ENCODE results near the gene LRRC4B.
"Not testable (repeated sequence)": the region's sequence is repeated elsewhere in the genome, so short reads cannot be mapped to it uniquely, and the experiment has no call there.

Gene LRRC4B

DNA sequence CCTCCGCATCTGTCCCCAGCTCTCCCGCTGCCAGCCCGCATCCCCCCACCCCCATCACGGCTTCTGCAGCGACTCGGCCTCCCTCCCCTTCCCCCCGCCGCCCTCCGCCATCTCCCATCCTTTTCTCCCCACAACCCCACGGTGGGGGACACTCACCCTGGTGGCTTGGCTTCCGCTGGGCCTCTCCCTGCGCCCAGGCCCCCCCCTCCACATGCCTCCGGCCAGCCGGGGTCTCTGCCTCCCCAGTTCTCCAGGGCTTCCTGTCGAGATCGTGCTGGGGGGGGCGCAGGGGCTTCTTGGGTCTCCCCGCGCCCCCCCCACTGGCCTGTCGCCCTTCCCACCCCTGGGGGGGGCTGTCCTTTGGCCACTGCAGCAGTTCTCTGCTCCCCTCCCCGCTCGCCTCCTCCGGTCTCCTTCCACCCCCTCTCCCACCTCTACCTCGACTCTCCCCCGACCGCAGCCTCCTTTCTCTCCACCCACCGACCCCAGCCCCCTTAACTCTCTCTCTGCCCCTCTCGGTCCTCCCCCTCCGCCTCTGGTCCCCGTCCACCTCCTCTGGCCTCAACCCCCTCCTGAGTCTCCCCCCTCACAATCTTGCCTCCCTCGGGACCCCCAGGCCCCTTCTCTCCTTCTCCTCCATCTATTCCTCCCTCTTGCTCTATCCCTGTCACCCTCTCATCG, 17.1 kb downstream of the LRRC4B start:
- no peak for DNase-seq

DNA sequence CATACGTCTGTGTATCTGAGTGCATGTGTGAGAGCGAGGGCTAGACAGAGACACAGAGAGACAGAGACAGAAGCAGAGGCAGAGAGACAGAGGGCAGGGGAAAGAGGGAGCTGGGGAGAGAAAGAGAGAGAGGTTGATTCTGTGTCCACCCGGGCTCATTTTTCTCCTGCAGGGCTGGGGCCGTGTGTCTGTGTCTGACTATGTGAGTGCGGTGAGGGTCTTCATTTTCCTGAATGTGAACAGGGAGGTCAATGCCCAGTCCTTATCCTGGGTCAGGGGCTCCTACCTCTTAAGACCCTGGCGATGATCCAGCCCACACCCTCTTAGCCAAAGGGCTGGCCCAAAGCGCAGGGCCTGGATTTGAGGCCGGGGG, 17.7 kb downstream of the LRRC4B start:
- DNase-seq = no peak

DNA sequence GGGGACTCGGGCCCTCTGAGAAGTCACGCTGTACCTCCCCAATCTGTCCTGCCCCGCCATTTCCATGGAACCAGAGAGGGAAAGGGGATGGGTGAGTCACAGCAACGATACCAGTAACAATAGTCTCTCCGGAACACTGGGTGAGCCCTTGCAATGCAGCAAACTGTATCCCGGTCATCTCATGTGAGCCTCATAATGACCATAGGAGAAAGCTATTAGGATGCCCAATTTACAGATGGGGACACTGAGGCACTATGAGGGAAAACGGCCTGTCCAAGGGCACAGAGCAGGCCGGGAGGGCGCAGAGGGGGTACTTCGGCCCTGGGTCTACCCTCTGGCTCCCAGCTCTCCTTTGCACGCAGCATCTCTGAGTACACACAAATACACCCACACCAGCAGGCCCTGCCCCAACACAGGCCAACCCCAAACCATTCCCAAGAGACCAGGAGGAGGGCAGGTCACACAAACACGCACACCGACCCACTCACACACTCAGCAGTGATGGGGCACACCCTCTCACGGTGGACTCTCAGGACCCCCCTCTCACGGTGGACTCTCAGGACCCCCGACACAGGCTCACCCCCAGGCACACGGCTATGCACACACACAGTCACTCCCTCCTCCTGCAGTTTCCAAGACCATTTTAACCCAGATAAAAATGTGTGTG, 18.2 kb downstream of the LRRC4B start:
- DNase-seq = no peak

DNA sequence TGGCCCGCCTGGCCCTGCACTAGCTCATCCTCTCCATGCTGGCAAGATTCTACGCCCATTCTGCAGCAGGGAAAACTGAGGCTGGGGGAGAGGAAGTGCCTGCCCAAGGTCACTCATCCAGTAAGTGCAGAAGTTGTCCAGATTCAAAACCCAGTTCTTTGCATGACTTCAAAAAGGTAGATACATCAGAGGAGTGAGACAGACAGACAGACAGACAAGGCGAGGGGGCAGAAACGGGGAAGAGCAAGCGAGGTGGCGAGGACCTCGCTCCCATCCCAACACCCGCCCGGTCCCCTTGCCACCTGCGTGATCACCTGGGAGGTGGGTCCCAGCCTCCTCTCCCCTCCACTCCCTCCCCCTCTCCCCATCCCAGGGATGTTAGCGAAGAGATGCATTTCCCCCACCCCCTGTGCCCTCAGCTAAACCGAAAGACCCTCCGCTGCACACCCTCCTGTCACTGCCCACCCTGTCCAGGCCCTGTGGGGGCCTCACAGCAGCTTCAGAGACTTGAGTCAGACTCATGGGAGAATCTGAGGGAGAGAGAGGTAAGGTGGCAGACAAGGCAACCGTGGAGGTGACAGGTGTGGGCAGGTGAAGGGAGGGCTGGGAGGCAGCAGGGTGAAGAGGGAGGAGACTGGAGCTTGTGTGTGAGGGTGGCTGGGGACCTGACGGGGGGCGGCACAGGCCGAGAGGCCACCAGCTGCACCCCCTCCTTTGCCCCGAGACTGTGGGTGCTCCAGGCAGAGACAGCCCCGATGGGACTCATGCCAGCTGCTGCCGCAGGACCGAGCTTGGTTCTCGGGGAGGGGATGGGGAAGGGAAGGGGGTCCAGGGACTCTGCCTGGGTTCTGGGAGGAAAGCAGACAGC, 18.9 kb downstream of the LRRC4B start:
- no peak for DNase-seq

DNA sequence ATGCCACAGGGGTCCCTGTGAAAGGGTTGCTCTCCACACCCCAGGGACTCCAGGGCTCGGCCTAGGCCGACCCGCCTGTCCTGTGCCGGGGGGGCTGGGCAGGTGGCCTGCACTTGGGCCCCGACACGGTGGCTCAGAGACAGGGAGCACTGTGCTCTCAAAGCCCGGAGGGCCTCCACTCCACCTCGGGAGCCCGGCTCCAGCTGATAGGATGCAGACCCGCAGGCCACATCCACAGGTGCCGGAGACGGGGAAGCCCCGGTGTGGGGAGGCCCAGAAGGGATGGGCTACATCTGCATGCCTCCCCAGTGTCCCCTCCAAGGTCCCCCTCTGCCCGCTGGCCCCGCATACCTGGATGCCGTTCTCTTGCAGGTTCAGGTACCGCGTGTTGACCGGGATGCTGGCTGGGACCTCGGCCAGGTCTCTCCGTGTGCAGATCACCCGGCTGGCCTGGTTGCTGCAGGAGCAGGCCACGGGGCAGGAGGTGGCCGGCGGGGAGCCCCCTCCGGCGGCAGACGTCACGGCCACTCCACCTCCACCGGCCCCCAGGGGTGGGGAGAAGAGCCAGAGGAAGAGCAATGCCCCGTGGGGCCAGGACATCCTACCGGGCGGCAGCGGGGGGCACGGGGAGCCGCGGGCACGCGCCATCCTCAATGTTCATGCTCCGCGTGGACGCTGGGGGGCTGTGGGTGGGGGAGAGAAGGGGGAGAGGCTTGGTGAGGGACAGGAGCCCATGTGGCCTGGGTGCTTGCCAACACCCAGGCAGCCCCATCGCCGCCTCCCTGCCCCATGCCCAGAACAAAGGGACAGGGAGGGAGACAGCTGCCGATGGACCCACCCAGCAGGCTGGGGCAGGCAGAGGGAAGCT, 19.8 kb downstream of the LRRC4B start:
- no peak for DNase-seq

DNA sequence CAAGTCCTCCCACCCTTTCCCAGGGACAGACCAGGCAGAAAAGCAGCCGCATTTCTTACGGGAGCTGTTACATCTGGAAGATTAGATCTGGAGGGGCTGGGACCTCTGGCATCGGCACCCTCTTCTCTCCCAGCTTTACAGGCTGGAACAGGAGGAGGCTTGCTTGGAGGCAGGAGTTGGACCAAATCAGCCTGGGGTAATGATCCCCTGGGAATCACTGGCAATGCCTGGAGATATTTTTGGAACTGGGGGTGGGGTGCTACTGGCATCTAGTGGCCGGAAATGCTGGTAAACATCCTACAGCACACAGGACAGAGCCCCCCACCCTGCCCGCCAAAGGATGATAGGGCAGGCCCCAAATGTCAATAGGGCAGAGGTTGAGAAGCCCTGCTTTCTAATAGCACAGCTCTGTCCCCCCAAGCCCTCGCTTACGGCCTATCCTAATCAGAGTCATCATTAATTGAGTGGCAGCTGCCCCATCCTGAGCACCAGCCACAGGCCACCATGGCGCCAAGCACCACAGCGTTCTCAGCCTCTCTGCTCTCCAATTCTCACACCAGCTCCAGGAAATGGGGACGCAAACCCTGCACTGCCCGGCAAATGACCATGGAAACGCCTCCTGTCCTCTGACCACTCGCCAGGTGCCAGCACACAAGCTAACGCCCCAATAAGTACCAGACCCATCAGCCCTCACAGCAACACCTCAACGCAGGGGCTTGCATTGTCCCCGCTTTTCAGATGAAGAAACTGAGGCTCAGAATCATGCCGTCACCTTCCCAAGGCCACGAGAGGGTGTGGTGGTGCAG, 20.6 kb downstream of the LRRC4B start:
- no peak for DNase-seq

DNA sequence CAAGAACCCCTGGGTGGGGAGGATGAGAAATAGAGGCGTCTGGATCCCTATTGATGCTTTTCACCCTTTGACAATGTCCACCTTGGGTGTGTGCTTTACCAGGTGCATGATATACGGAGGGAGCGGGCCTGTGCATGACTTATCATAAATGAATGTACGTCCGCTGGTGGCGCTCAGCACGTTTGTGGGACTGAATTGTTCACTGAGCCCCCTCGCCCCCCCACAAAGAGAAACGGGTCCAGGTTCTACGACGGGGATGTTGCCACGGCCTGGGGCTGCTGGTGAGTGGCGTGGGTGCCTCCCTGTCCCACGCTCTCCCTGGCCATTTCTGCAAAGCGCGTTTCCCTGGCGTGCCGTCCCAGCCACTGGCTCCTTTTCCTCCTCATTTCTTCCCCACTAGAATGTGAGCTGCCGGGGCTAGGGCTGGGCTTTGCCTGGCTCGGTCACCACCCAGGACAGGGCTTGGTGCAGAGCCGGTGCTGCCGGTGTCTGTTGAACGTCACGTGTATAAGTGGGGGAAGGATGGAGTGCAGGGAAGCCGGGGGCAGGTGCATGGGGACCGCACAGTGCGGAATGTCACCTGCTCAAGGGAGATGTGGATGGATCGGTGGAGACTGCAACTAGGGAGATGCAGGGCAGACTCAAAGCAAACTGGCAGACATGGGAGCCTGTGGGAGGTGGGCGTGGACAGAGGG, 21.6 kb downstream of the LRRC4B start:
- DNase-seq = no peak

DNA sequence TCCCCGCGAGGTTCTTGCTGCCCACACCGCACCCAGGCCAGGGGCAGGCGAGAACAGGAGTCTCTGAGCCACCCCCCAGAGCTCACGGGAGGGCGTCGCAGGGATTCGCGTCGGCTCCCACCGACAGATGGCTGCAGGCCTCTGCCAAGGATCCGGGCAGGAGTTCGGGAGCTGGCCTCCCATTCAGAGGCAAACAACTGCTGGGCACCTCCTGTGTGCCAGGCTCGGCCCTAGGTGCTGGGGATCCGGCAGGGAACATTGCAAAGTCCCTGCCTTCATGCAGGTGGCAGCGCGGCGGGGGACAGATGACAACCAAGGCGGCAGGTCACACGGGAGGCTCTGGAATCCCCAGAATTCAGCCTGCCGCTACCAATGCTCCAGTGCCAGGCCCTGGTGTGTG, 25.3 kb downstream of the LRRC4B start:
- no peak for DNase-seq

DNA sequence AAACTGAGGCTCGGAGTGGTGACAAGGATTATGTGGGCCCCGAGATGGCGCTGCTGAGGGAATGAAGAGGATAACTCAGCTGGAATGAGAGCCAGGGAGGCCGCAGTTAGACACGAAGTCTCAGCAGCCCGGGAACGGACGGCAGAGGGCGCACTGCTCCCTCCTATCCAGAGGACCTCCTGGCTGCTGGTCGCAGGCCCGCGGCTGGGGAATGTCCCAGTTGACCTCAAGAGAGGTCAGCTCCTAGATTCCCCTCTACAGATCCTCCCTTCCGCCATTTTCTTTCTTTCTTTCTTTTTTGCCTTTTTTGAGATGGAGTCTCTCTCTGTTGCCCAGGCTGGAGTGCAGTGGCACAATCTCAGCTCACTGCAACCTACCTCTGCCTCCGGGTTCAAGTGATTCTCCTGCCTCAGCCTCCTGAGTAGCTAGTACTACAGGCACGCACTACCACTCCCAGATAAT, 30.4 kb downstream of the LRRC4B start:
- peak; percentile 70 for DNase-seq

DNA sequence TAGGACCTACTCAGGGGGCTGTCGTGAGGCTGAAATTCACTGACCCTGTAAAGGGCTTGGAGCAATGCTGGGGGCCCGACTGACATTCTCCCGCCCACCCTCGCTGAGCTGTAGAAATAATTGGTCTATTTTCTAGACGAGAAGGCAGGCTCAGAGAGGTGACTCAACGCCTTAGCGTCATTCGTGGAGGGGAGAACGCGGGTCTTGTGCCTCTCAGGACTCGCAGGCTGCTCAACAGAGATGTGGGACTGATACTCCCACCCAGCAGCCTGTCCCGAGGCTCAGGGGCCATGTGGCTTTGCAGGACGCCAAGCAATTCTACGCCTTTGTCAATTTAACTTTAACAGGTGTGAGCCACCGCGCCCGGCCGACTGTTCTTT, 30.9 kb downstream of the LRRC4B start:
- no peak for DNase-seq

DNA sequence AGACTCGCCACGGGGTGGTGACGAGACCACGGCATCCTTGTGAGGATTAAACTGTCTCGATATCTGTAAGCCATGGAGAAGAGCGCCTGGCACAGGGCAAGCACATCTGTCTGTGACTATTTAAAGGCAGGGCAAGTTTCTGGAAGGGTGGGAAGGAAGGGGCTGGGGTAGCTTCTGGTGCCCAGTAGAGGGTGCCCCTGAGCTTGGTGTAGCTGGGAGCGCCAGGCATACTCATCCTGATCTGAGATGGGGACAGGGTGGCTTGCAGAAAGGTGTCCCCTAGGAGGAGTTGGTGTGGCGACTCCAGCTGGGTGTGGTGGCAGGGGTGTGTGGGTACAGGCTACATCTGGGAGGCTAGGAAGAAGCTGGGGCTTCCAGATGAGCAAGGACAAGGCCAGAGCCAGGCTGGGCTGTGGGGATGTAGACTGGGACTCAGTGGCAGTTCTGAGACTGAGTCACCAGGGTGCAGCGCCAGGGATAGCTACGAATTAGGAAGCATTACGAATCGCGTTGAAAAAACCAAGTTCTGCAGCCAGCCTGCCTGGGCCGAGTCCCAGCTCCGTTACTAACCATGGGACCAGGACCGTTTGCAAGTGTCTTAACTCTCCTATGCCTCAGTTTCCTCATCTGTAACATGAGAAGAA, 31.5 kb downstream of the LRRC4B start:
- no peak for DNase-seq

DNA sequence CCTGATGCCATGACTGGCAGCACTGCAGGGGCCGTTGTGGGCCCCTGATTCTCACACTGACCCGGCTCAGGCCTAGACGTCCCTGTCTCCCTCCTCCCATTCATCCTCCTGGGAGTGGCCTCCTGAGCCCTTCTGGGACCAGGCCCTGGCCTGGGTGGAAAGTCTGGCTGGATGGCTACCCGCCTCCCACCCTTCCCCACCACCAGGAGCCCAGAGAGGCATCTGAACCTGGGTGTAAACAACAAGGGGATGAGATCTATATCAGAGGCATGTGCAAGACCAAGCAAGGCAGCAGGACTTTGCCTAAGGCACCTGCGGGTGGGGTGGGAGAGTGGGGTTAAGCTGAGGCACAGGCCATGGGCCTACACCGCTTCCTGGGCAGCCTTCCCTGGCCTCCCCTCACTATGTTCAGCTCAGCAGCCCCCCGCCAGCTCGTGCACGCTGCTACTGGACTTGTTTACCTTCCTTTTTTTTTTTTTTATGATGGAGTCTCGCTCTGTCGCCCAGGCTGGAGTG, 32.5 kb downstream of the LRRC4B start:
- no peak for DNase-seq

DNA sequence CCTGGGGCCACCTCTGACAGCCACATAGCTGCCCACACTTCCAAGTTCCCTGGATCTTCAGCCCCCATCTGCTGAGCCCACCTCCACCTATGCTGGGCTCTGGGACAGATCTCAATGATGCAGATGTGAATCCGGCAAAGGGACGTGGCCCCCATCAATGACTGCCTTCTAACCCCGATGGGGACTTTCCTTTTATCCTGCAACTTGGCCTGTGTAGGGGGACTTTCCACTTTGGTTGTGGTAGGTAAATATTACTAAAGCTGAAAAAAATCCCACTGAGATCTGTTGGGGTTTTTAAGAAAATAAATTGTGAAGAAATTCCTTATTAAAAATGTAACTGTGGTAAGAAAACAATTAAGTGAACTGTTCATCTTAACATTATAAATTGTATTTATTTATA, 33.8 kb downstream of the LRRC4B start:
- no peak for DNase-seq

DNA sequence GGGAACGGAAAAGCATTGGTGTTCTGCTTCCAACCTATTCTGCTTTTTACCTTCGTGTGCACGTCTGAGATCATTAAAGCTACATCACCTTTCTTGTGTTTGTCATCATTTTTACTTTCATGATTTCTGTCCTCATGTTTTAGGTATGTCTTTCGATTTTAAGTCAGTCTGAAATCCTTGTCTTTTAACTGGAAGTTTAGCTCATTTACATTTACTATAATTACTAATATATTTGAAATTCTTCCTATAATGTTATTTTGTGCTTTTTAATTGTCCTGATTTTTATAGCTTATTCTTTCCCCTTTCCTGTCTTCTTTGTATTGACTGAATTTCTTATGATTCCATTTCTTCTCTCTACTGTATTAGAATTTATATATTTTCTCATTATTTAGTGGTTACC, 35.3 kb downstream of the LRRC4B start:
- DNase-seq = no peak

DNA sequence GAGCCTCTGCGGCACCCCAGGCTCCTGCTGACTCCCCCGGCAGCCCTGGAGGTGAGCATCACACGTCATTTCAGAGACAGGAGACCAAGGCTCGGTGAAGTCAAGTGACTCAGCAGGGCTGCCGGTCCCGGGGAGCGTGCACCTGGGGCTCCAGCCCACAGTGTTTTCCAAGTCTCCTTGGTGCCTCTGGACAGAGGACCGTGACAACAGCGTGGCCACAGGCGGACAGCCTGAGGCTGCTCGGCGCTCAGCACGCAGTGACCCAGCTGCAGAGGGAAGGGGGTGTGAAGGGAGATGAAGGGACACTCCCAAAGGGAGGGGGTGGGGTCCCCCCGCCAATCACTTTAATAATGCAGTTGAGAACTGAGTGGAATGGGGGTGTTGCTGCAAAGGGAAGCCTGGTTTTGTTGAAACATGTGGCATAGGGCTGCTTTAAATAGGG, 37.0 kb downstream of the LRRC4B start:
- DNase-seq = no peak

DNA sequence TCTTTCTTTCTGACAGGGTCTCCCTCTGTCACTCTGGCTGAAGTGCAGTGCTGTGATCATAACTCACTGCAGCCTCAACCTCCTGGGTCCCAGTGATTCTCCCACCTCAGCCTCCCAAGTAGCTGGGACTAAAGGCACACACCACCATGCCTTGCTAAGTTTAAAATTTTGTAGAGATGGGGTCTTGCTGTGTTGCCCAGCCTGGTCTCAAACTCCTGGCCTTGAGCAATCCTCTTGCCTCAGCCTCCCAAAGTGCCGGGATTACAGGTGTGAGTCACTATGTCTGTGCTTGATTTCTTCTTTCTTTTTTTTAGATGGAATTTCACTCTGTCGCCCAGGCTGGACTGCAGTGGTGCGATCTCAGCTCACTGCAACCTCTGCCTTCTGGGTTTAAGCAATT, 40.2 kb downstream of the LRRC4B start:
- not testable (repeated sequence) for DNase-seq

DNA sequence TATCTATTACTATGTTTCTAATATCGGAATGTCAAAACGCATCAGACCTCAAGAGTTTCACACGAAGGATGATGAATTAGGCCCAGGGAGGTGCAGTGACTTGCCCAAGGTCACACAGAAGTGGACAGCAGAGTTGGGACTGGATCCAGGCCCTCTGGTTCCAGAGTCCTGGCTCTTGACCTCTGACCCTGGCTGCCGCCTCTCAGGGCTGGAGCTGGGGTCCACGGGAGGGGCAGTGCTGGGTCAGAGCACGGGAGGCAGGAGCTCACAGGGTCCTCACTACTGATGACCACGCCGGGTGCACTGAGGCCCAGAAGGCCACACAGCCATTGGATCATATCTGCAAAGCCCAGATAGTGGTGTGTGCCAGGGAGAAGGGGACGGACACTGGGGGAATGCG, 45.4 kb downstream of the LRRC4B start:
- no peak for DNase-seq

DNA sequence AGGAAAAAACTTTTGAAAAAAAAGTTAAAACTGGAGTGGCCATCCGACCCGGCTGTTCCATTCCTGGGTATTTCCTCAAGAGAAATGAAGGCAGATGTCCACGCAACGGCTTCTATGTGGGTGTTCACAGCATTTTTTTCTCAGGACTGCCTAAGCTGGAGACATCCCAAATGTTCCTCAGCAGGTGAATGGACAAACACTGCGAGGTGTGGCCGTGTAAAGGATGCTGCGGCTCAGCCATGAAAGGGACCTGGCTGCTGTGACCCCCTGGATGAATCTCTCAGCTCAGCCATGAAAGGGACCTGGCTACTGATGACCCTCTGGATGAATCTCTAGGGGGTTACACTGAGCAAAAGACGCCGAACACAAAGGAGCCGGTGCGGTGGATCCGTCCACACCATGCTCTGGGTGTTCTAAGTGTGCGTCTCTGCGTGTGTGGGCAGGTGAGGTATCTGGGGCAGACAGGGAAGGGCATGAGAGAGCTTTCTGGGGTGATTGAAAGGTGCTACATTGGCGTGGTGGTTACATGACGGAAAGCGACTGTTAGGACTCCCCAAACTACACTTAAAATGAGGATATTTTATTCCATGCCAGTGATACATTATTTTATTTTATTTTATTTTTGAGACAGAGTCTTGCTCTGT, 47.3 kb downstream of the LRRC4B start:
- no peak for DNase-seq

DNA sequence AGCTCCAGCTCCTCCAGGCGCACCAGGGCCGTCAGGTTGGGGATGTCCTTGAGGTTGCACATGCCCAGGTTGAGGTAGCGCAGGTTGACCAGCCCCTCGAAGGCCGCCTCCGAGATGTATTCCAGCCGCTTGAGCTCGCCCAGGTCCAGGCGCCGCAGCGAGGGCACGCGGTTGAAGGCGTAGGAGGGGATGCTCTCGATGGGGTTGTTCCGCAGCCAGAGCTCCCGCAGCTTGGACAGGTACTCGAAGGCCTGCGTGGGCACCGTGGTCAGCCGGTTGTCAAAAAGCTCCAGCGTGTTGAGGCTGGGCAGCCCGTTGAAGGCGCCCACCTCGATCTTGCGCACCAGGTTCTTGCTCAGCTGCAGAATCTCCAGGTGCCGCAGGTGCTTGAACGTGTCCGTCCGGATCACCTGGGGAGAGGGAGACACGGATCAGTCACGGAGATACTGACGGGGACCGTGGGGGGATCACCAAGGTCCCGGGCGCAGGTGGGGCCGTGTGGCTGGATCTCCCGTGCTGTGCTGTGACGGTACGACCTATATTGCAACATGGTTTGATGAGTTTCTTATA, 49.1 kb downstream of the LRRC4B start:
- no peak for DNase-seq
